ENCODE measurements around the gene FHL5. TPM values are rescaled to one million over a fixed set of nuclear protein-coding genes. Genes with fewer than 3 reads are reported as not detected.

FHL5 gene
- total RNA-seq, 6 donors from 2014 or later: 10.5 to 25.8 (median 13.3) TPM

Small RNA genes lying within 50 kb of the gene (small RNA-seq; reads per million reads assigned to genes)
- 0 to 0.07 (median 0) reads per million in 4 donors for gene RNU4-70P

Other genes with a start within 250 kb of the FHL5 start
- 10 to 100 TPM in 5 of 6 donors, 1 to 10 TPM in 1; 5.9 to 37.5 (median 17.7) TPM for gene UFL1, start 41.3 kb upstream of the FHL5 start, total RNA-seq